GM18867 (cell line): ENCODE data around the gene TBC1D7.
"Not testable (repeated sequence)": the region's sequence is repeated elsewhere in the genome, so short reads cannot be mapped to it uniquely, and the experiment has no call there.

Source experiments
- ATAC-seq: cut with Tn5 transposase; IDR thresholded peaks from one replicate; pipeline ENCODE4 v1.9.1; 2021; ENCODE audit warnings: mild to moderate bottlenecking, moderate library complexity; ENCODE audit not compliant: unreplicated experiment

The TBC1D7 gene

GRCh38 chr6:13326031-13326586, 2.2 kb downstream of the TBC1D7 start:
- not testable (repeated sequence) for ATAC-seq

- no peak for ATAC-seq
These were observed 8.3 kb downstream of the TBC1D7 start for GRCh38 chr6:13319891-13320564.

- ATAC-seq: no peak
These were observed 9.5 kb downstream of the TBC1D7 start for GRCh38 chr6:13318821-13319220.

- no peak for ATAC-seq
These were observed 12.4 kb downstream of the TBC1D7 start for GRCh38 chr6:13315896-13316295.

DNA sequence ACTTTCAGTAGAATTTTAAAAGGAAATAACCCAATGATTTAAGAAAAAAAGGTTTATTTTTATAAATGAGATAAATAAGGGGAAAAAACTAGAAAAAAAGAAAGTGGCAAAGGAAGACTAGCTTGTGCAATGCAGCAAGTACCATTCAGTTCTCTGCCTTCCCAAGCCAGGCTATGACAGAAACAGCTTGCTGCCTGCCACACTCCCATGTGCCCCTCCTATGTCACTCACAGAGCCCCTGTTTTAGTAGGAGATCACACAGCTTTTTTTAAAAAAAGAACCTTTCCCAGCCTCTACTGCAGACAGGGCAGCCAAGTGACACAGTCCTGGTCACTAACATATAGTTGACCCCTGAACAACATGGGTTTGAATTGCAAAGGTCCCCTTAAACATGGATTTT, 13.5 kb downstream of the TBC1D7 start:
- ATAC-seq: no peak

- no peak for ATAC-seq
These were observed 17.2 kb downstream of the TBC1D7 start for GRCh38 chr6:13311155-13311554.

DNA sequence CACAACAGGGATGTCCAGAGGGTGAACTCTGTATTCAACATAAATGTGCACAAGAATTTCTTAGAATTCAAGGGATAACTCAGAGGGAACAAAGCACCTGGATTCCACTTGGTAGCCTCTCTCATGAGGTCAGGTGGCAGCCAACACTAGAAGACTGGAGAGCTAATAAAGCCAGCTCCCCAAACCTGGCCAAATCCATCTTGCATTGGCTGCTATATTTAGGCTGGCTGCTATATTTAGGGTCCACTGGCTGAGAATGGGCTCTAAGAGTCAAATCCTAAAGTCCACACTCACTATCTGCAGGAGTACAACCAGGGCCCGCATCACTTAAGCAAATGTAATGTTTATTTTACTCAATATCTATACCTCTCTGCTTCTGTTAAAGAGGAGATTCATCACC, 20.0 kb downstream of the TBC1D7 start:
- ATAC-seq: no peak

DNA sequence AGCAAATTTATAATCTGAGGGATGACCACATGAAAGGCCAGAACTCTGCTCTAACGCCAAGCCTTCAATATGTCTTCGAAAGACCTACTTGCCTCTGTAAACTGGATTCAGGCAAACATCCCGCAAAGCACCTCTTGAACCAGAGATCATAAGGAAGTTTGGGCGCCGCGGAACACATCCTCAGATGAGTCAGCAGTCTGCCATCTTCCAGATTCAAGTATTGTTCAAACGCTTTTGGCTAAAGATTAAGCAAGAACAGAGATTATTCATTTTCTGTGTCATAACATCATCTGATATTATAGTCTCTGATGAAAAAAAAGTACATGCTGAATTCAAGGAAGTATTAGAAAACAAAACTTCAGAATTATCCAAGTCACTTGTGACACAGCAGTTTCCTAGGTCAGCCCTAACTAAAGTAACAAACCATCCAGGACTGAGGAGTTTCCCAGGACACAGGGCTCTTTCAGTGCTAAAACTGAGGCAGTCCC, 20.8 kb downstream of the TBC1D7 start:
- no peak for ATAC-seq

DNA sequence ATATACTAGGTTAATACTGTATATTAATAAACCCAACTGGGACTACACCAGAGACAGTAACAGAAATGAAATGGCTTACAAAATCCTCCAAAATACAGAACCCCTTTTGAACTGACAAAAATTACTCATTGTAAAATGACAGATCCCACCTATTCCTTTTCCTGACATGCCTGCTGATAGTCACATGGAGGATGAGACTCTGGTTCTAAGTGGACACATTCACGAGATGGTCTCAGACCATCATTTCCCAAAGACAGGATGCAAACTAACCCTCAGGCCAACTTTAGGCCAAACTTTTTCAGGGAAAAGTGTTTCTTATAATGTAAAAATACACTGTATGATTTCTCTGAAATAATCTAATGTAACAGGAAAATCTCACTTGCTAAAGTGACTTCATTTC, 22.5 kb downstream of the TBC1D7 start:
- ATAC-seq: no peak

DNA sequence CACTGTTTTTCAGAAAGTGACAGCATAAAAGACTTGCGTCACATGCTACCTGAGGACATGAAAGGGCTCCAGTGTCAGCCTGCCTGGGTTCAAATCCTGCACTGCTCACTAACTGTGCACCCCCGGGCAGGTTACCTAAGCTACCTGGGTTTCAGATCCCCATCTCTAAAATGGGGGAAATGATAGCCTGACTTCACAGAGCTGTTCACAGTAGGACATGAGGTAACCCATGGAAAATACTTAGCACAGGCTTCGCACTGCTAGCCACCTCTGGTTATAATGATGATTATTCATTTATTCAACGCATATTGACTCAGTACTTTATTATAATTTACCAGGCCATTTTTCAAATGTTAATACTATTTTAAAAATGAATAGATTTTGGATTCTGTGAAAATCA, 23.0 kb downstream of the TBC1D7 start:
- no peak for ATAC-seq

DNA sequence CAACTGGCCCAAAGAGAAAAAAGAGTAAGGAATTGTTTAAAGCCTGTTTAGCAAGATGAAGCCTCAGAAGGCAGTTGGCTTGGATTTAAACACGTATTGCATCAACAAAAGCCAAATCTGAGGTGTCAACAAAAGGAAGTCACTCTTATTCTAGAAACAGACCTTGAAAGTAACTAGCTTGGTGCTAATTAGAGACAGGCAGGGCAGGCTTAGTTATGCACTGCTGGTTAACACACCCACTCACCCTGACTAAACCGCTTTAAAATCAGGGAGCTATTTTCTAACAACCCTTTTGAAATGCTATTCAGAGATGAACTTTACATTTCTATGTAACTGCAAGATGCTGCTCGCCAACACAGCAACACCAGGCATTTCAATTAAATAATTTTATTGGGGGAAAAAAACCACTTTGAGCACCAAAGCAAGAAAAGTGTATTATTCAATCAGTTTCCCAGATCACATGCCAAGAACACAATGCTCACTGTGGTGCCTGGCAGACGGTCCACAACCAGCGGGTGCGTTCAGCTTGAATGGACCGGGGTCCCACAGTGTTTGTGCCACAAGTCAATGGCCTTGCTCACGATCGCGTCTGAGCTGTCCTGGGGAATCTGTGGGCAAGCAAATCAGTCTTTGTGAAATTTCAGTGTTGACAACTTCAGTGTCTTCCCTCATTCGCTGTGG, 23.6 kb downstream of the TBC1D7 start:
- ATAC-seq: peak; percentile 62

DNA sequence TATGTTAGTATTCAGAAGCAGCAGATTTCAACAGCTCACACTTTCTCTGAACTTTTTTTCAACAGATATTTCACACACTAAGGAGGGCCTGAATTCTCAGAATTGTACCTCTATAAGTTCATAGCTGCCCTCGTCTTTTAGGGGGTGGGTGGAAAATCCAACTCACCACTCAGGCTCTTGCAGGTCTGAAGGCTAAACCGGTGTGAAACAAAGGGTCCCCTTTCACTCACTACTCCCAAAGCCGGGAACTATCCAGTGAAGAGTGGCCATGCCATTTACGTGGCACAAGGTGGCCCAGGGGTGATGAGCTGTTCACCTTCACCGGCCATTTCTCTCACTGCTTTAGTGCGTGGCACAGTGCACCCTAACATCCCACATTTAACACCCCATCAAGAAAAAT, 24.2 kb downstream of the TBC1D7 start:
- no peak for ATAC-seq

DNA sequence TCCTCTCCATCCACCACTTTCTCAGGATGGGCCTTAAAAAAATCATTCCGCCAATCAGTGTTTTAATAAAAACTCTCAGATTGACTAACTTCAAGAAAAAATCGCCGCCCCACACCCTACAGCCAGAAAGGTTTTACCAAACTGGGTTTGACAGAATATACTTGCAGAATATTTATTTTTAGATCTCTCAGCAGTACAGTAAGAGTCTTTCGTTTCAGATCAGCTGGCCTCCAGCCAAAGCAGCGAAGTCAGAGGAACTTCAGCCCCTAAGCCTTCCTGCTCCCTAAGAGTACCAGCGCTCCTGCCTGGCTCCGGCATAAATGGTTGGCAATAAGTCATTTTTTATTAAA, 24.7 kb downstream of the TBC1D7 start:
- ATAC-seq: peak; percentile 53

DNA sequence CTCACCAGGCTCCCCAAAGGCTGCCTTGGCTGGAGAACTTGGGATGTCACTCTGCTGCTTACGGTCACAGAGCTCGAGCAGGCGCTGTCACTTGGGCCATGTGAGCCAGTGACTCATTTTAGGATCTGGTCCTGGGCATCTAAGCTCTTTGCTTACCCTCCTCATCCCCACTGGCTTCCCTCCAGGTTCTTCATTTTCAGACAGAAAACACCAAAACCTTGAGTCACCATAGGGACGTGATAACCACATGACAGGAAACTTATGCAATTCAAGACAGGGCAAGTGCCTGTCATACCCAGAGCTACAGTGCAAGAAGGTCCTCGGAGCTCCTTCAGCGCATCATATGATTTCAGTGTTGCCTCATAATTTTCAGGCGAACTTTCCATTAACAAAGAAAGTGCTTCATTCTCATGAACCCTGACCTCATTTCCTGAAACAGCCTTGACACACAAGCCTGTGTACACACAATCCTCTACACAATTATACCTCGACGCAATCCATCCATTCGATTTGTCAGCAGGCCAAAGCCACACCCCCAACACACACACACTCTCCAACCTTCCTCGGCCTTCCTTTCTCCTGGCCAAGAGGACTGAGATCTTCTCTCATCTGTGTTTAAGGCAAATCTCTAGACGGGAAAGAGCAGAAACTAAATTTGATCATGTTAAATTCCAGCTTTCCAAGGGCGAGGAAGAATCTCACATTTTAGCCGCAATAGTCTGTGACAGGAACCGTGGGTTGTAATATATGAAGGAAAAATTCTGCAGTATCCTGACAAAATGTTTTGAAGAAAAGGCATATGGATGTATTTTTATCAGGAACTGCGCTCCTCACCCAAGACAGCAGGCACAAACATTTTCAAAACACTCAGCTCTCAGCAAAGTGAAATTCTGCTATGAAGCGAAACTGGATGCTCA, 25.3 kb downstream of the TBC1D7 start:
- peak; percentile 70 for ATAC-seq

DNA sequence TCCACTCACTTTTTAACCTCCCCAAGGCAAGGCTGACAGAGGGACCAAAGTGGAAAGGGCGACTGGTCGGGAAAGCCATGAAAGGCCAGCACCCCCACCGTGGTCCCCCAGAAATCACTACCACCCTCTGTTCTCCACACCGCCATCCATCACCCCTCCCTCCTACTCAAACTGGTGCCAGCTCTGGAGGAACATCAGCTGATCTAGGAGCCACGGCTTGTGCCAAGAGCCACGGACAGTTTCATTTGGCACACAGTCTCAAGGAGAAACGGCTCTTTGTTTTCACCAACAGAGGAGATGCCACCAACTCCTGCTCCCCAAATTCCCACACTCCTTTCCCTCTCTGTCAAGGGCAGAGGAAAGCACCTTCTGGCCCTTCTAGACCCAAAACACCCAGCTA, 26.0 kb downstream of the TBC1D7 start:
- no peak for ATAC-seq

GRCh38 chr6:13300643-13301590, 27.4 kb downstream of the TBC1D7 start:
- no peak for ATAC-seq

DNA sequence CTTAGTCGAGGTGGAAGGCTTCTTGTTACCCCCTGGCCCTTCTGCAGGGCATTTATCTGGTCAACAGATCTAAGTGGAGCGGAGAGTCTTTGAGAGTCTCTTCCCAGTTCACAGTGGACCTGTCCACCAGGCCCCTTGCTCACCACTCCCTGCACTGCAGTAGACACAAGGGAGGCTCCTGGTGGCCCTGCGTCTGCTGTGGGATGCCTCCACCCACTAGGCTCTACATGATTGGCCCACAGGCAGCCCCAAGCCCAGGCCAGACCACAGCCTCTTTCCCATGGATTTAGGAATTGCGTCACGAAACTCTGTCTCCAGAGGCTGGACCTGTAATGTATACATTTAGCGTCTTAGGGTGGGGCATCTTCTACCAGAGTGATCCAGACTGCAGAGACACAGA, 28.4 kb downstream of the TBC1D7 start:
- no peak for ATAC-seq

GRCh38 chr6:13299403-13299821, 28.9 kb downstream of the TBC1D7 start:
- ATAC-seq: no peak

GRCh38 chr6:13298446-13298845, 29.9 kb downstream of the TBC1D7 start:
- no peak for ATAC-seq

- no peak for ATAC-seq
These were observed 30.9 kb downstream of the TBC1D7 start for GRCh38 chr6:13297391-13297790.
